ENCODE results near the gene CSNK1D.

GRCh38 chr17:82258555-82258954 lies 14.9 kb downstream of the CSNK1D start:
- TF ChIP-seq CTCF (IDR thresholded peaks at IDR 0.05; ENCODE audit: poor library complexity, severe bottlenecking) (no peak), MXI1 (conservative IDR thresholded peaks at IDR 0.05; ENCODE audit: poor library complexity, severe bottlenecking) (no peak), REST (IDR thresholded peaks at IDR 0.05; ENCODE audit: borderline replicate concordance) (no peak), TAF1 (IDR thresholded peaks at IDR 0.05; ENCODE audit: low read depth) (no peak), POLR2AphosphoS5 (IDR thresholded peaks at IDR 0.05) (no peak), EZH2 (IDR thresholded peaks at IDR 0.05; ENCODE audit: borderline replicate concordance, insufficient read depth, low read length, poor library complexity, severe bottlenecking) (no peak), RAD21 (conservative IDR thresholded peaks at IDR 0.05) (no peak)

Data from neural cell (in vitro differentiated cells).